Ectodermal cell (in vitro differentiated cells): Measurements from ENCODE around the gene CEP85L. TPM values are rescaled to one million over a fixed set of nuclear protein-coding genes. Genes with fewer than 3 reads are reported as not detected.
A peak's percentile ranks its signal among the peaks of the same experiment; 100 is the strongest.

Experiments
- H3K27ac ChIP-seq: 2 replicates; pipeline ENCODE4 v1.7.0; 2013; ENCODE audit warnings: mild to moderate bottlenecking, low read depth, low read length; ENCODE audit not compliant: insufficient read depth, poor library complexity, severe bottlenecking
- H3K27me3 ChIP-seq: 2 replicates; pipeline ENCODE4 v1.7.0; 2013; ENCODE audit warnings: mild to moderate bottlenecking, low read length; ENCODE audit not compliant: insufficient read depth, control insufficient read depth, poor library complexity, severe bottlenecking
- H3K36me3 ChIP-seq: one replicate; pipeline ENCODE4 v1.7.0; 2013; ENCODE audit warnings: low read length; ENCODE audit not compliant: control insufficient read depth, insufficient read depth
- H3K4me1 ChIP-seq: one replicate; pipeline ENCODE4 v1.7.0; 2013; ENCODE audit warnings: low read length; ENCODE audit not compliant: control insufficient read depth, insufficient read depth
- H3K4me3 ChIP-seq: 2 replicates; pipeline ENCODE4 v1.7.0; 2013; ENCODE audit warnings: low read depth, low read length, control low read depth; ENCODE audit not compliant: insufficient read depth
- H3K9me3 ChIP-seq: 2 replicates; pipeline ENCODE4 v1.7.0; 2013; ENCODE audit warnings: mild to moderate bottlenecking, low read length, moderate library complexity; ENCODE audit not compliant: control insufficient read depth
- WGBS, 2 experiments: methylation state at CpG; one replicate each; pipeline ENCODE4 v1.1.7; 2013; ENCODE audit warnings: missing lambda C conversion rate in 2 of 2; 5-methylcytosine and 5-hydroxymethylcytosine counted together
- polyA plus RNA-seq, 4 experiments: library from polyadenylated mRNA; stranded (reverse); fragments of 50-300 nt; gene quantifications; one replicate each; pipeline ENCODE4 v1.2.3, GENCODE V29; 2013

Gene CEP85L
- polyA plus RNA-seq (2013, experiment 1 of 4), result 4.4 TPM
- polyA plus RNA-seq (2013, experiment 2 of 4), result 3.1 TPM
- 3.2 TPM for polyA plus RNA-seq (2013, experiment 3 of 4)
- polyA plus RNA-seq (2013, experiment 4 of 4), result 3.6 TPM

GRCh38 chr6:118651282-118652050, at the start of gene CEP85L:
Gene CEP85L, minus strand, starts transcription at chr6:118651591. Its CDS starts 322 bp downstream, at chr6:118651269.
- Histone ChIP-seq H3K4me1 (no peaks in the 10 kb centered on the region), H3K36me3 (no peaks in the 10 kb centered on the region), H3K4me3 (peak within 1 kb of the TSS; percentile 67), H3K9me3 (no peaks in the 10 kb centered on the region), H3K27me3 (peaks cover 17% of the 10 kb centered on the region), H3K27ac (peak within 1 kb of the TSS; percentile 66)
- WGBS, 2 experiments, result 3% methylated on average over 77 of the region's 77 CpGs

DNA sequence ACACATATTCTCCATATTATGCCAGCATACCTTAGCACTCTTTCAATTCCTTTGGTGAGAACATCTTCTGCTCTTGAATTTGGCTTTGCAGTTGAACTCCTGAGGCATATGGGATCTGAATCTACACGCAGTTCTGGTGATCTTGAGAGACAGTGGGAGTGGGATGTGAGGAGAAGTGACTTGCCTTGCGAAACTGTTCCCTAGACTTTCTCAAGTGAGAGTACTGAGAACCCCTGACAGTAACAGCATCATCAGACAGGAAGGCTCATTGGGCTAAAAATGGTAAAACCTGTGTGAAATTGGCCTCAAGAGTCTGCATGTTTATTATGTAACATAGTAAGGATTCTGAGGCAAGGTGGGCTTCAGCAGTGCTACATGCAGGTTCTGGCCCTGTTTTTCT, 49.1 kb upstream of the CEP85L start:
- WGBS, 2 experiments, result 98 to 99% methylated on average over 2 of the region's 2 CpGs
- Histone ChIP-seq H3K27me3 (no peaks in the 10 kb centered on the region), H3K4me1 (peaks cover 10% of the 10 kb centered on the region), H3K27ac (peak overlapping the region; percentile 16), H3K4me3 (no peak overlapping the region), H3K36me3 (no peaks in the 10 kb centered on the region), H3K9me3 (no peaks in the 10 kb centered on the region)

DNA sequence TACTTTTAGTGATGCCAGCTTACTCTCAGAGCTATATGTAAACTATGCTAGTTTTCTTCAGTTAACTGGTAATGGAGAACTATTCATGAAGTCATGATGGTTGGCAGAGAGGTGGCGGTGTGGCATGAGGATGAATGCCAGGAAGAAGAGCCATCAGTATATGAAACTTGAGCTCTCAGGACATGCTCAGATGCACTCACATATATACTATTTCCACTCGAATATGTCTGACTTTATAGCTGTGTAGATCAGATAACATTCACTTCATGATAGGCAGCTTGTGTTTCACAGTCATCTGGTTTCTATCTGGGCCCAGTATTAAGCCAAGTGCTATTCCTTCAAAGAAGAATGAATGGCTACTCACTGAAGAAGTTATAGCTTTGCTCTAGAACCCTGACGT, 46.2 kb upstream of the CEP85L start:
- no peak overlapping the region for H3K4me3 ChIP-seq
- WGBS, 2 experiments, result 87 to 95% methylated on average over 3 of the region's 3 CpGs
- no peak overlapping the region for H3K27ac ChIP-seq
- H3K27me3 ChIP-seq, result no peaks in the 10 kb centered on the region
- no peaks in the 10 kb centered on the region for H3K36me3 ChIP-seq
- H3K4me1 ChIP-seq, result no peaks in the 10 kb centered on the region
- H3K9me3 ChIP-seq, result no peaks in the 10 kb centered on the region

DNA sequence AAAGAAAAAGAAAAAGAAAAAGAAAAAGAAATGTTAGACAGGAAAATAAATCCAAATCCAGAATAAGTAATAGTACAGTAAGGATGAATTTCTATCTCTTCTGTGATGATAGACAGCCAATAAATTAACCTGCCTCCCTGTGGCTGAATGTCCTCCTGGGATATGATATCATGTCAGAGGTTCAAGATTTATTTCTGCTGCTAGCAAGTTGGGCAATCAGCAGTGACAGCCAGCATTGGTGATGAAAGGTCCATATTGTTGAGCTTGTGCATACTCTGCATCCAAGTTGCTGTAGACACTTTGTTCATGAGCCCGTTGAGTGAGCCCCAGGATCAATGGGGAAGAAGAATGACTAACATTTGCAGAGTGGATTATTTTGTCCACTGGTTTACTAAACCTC, 44.9 kb upstream of the CEP85L start:
- WGBS, 2 experiments, result 86 to 90% methylated on average over 1 of the region's 1 CpG
- Histone ChIP-seq H3K4me1 (no peaks in the 10 kb centered on the region), H3K9me3 (no peaks in the 10 kb centered on the region), H3K27ac (no peak overlapping the region), H3K36me3 (no peaks in the 10 kb centered on the region), H3K4me3 (no peak overlapping the region), H3K27me3 (no peaks in the 10 kb centered on the region)

DNA sequence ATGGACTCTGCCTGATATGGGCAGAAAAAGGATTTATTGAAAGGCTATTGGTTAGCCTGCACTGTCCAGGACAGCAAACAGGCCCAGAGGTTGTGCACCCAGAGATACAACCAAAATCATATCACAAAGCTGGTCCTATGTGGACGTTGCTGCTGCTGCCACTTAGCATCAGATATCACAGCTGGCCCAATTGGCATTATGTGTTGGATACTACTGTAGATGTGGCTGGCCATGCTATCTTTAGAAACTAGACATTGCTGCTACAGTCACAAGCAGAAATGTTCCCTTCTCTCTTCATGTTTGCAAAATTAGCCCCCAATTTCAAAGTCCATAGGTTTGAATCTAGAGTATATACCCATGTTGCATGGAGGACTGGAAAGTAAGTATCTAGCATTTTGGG, 42.2 kb upstream of the CEP85L start:
- no peak overlapping the region for H3K4me3 ChIP-seq
- WGBS, 2 experiments, result 91% methylated on average over 1 of the region's 1 CpG
- no peaks in the 10 kb centered on the region for H3K4me1 ChIP-seq
- no peaks in the 10 kb centered on the region for H3K36me3 ChIP-seq
- H3K27ac ChIP-seq, result no peak overlapping the region
- H3K27me3 ChIP-seq, result no peaks in the 10 kb centered on the region
- H3K9me3 ChIP-seq, result no peaks in the 10 kb centered on the region

GRCh38 chr6:118685823-118686449, 34.5 kb upstream of the CEP85L start:
- H3K4me3 ChIP-seq, result no peak overlapping the region
- H3K36me3 ChIP-seq, result no peaks in the 10 kb centered on the region
- WGBS, 2 experiments, result 79 to 85% methylated on average over 6 to 7 of the region's 7 CpGs
- H3K27me3 ChIP-seq, result no peaks in the 10 kb centered on the region
- H3K4me1 ChIP-seq, result no peaks in the 10 kb centered on the region
- no peaks in the 10 kb centered on the region for H3K9me3 ChIP-seq
- H3K27ac ChIP-seq, result no peak overlapping the region

DNA sequence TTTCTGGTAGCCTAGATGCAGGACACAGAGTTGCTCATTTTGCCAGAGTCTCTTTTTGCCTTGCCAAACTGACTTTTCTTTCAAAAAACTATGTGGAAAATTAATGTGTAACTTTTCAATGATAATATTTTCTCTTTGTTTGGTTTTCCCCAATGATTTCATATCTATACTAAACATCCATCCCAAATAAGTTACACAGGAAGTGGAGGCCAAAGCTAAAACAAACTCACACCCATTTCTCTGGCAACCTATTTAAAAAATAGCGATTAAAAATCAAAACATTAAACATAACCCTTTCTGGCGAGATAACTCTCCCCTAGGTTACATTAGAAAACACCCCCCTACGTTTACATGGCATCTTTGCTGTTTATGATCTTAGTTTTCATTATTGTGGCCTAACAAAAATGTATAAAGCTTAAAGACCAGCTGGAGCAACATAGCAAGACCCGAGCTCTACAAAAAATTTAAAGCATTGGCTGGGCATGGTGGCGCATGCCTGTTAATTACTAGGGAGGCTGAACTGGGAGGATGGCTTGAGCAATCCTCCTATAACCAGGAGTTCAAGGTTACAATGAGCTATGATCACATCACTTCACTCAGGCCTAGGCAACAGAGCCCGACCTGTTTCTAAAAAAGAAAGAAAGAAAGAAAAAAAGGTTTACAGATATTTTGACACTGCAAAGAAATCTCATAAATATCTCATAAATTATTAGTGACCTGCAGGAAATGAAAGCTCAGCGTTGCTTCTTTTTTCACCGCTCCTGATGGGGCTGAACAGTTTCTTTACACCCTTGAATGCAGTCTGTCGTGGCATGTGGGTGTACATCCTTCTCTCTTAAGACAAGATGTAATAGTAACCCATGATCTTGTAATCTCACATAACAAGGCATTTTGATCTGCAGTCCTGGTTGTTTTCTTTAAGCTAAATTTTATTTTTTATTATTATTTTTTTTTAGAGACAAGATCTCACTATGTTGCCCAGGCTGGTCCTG, 32.8 kb upstream of the CEP85L start:
- Histone ChIP-seq H3K4me1 (no peaks in the 10 kb centered on the region), H3K4me3 (no peak overlapping the region), H3K9me3 (no peaks in the 10 kb centered on the region), H3K27ac (no peak overlapping the region), H3K36me3 (no peaks in the 10 kb centered on the region), H3K27me3 (no peaks in the 10 kb centered on the region)
- WGBS, 2 experiments, result 93 to 94% methylated on average over 7 to 9 of the region's 9 CpGs

DNA sequence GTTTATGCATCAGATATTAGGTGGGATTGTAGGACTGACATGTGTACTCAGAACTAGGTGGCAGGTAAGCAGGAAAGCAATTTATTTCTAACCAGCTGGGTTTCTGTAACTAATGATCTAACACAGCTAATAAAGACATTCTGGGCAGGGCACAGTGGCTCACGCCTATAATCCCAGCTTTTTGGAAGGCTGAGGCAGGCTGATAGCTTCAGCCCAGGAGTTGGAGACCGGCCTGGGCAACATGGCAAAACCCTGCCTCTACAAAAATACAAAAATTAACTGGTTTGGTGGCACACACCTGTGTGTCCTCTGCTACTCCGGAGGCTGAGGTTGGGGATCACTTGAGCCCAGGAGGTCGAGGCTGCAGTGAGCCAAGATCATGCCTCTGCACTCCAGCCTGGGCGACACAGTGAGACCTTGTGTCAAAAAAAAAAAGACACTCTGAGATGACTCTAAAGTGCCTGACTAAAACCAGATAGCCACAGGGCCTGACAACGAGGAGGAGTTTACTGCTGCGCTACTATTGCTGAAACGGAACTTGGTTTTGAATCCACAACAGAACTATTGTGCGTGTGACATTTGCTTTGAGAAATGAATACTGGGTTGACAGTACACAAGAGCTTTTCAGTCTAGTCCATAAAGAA, 29.2 kb upstream of the CEP85L start:
- Histone ChIP-seq H3K27ac (no peak overlapping the region), H3K9me3 (no peaks in the 10 kb centered on the region), H3K4me1 (no peaks in the 10 kb centered on the region), H3K36me3 (no peaks in the 10 kb centered on the region), H3K4me3 (no peak overlapping the region), H3K27me3 (no peaks in the 10 kb centered on the region)
- WGBS, 2 experiments, result 91 to 93% methylated on average over 9 of the region's 9 CpGs

GRCh38 chr6:118679327-118679901, 28.0 kb upstream of the CEP85L start:
- 82 to 83% methylated on average over 1 of the region's 1 CpG for WGBS, 2 experiments
- Histone ChIP-seq H3K27ac (no peak overlapping the region), H3K27me3 (no peaks in the 10 kb centered on the region), H3K4me3 (no peak overlapping the region), H3K36me3 (no peaks in the 10 kb centered on the region), H3K4me1 (no peaks in the 10 kb centered on the region), H3K9me3 (no peaks in the 10 kb centered on the region)
